GM21360 (cell line): ENCODE measurements around the gene NIPAL4.
A peak's percentile ranks its signal among the peaks of the same experiment; 100 is the strongest.

Experiments
- ATAC-seq: cut with Tn5 transposase; IDR thresholded peaks from one replicate; pipeline ENCODE4 v1.9.1; 2021; ENCODE audit warnings: mild to moderate bottlenecking, moderate library complexity; ENCODE audit not compliant: unreplicated experiment

The NIPAL4 gene

DNA sequence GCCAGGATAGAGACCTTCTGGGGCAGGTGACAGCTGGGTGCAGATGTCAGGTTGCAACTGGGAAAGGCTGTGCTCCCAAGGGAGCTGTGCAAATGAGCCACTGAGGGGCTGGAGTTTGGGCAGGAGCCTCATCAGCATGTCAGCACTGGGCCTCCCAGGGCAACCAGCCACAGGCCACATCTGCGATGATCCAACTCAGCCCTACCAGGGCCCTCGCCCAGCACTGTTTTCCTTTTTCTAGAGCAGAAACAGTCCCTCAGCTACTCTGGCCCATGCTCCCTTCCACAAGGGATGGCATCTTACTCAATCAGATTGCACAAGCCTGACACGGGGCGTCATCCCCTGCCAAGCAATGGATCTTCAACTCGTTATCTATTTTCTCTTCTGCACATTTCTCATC lies 24.8 kb downstream of the NIPAL4 start:
- ATAC-seq = no peak

DNA sequence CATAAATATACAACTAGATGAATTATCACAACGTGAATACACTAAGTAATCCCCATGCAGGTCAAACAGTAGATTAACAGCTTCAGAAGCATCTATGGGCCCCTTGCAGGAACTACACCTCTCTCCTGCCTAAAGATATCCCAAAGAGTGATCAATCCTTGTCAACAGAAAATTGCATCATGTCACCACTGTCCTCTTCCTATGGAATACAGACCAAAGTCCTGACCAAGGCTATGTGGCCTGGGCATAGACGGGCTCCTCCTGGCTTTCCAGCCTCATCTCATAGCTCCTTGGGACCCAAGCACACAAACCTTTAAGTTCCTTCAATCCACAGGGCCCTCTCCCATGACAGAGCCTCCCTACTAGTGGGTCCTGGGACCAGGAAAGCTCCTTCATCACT lies 25.3 kb downstream of the NIPAL4 start:
- no peak for ATAC-seq

DNA sequence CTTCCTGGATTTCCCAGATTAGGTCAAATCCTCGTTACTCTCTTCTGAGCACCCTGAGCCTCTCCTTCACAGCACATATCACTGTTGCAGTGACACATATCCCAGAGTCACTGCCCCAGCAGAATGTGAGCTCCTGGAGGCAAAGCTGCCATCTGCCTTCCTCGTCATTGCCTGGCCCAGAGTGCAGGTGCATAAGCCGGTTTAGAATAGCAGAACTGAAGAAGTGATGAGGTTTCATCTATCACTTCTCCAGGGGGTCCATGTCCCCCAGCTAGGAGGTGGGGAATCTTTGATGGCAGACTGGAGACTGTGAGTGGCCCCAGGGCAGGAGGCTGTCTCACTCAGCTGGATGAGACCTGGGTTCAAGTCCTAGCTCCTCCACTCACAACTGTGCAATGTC lies 25.8 kb downstream of the NIPAL4 start:
- ATAC-seq = no peak

DNA sequence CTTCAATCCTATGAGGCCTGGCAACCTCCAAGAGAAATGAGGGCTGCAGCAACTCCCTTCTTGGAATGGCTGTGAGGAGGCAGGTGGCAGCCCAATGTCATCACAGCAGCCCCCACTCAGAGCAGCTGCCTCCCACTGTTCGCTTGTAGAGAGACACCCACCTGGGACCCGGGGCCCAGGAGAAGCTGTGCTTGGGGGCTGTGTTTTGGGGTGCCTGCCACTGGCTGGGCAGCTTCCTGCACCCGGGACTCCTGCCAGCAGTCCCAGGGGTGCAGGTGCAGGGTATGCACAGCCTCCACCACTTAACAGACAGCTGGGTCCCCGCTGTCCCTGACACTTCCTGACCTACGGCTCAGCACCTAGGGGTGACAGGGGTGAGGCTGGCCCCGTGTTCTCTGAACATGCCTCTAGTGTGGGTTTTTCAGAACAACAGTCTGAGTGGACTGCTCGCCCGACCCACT lies 26.2 kb downstream of the NIPAL4 start:
- ATAC-seq = no peak

DNA sequence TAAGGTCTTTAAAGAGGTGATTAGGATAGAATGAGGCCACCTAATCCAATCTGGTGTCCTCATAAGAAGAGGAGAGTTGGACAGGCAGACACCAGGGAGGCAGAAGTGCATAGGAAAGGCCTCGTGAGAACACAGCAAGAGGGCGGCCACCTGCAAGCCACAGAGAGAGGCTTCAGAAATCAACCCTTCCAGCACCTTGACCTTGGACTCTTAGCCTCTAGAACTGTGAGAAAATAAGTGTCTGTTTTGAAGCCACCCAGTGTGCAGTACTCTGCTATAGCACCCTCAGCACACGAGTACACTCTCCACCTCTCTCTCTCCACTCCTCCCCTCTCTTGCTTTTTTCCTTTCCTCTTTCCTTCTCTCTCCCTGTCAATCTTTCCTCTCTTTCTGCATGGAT lies 26.8 kb downstream of the NIPAL4 start:
- no peak for ATAC-seq

DNA sequence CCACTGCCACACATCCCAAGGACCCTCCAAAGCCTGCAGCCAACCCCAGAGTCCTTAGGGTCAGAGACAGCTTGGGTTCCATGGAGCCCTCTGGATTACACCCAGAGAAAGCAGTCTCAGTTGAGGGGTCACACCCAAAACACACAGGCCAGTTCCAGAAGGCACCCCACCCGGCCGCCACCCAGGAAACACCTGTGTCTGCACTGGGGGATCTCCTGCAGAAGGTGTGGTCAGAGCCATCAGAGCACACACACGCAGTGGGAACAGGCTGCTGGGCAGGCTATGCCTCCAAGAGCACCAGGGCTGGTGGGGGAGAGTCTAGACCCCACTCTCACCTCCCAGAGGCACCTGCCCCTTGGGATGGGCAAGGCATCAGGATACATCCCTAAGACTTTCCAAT lies 27.3 kb downstream of the NIPAL4 start:
- no peak for ATAC-seq

DNA sequence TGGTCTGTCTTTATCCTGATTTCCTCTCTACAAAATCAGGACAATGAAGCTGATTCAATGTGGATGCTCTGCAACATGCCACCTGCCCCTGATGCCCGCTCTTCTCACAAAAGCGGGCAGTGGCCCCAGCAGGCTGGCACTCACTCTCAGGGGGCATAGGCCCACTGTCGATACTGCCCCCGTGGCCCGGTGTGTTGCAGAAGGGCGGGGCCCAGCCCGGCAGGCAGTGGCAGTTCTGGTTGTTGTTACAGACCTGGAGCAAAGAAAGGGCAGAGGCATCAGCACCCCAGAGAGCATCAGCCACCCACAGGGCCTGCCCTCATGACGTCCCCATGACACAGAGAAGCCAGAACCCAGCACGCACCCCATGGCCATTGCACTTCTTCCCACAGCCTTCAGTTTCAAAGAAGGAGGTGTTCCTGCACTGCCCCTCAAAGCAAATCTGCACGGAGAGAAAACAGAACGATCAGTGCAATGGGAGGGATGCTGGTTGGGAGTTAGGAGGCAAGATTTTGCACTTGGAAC lies 31.5 kb downstream of the NIPAL4 start:
- no peak for ATAC-seq

DNA sequence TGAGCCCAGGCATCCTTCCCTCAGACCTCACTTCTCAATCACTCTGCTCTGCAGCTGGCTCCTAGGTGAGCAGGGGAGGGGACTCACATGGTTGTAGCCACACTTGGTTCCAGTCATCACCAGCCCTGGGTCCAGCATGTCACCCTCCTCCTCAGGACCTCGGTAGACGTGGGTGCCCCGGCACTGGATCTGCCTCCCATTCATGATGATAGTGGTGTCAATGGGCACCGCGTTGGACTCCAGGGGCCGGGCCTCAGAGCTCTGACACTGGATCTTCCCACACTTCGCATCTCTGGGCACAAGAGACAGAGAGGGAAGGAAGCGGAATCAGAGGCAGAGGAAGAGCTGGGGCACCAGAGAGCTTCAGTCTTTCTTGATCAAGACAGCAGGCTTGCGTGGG lies 32.9 kb downstream of the NIPAL4 start:
- ATAC-seq = no peak

DNA sequence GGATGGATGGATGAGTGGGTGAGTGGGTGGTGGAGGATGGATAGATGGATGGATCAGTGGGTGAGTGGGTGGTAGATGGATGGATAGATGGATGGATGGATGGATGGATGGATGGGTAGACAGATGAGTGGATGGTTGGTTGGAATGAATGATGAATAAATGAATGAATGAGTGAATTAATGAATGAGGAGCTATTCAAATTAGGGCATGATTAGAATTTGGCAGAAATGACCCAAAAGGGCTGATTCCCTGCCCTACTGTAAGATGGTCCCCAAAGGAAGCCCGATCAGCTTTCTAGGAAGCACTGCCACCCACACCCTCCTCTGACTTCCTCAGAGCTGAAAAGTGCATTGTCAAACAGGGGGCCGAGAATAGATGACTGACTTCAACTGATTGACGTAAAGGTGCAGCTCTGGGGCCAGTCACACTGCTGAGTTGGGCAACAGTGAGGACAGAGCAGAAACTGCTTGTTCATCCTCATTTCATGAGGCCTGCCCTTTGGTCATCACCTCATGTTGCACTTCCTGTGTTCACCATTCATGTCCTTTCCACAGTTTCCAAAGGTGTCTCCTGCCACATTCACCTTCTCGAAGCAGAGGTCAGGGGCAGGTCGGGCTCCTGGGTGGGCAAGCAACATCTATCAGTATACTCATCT lies 34.3 kb downstream of the NIPAL4 start:
- peak; percentile 49 for ATAC-seq

DNA sequence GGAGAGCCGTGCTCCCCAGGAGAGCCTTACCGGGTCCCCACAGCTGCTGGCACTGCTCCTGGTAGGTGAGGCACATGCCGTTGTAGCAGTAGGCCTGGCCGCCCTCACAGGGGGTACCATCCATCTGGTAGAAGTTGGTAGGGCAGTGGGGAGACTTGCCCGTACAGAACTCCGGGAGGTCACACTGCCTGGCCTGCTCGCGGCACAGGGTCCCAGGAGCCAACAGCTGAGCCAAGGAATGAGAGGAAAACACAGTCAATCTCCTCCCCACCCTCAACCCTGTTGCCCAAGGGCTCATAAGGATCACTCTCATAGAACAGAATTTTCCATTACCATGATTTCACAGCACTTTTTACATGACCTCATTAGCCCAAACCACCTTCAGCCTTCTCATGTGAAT lies 36.9 kb downstream of the NIPAL4 start:
- no peak for ATAC-seq

DNA sequence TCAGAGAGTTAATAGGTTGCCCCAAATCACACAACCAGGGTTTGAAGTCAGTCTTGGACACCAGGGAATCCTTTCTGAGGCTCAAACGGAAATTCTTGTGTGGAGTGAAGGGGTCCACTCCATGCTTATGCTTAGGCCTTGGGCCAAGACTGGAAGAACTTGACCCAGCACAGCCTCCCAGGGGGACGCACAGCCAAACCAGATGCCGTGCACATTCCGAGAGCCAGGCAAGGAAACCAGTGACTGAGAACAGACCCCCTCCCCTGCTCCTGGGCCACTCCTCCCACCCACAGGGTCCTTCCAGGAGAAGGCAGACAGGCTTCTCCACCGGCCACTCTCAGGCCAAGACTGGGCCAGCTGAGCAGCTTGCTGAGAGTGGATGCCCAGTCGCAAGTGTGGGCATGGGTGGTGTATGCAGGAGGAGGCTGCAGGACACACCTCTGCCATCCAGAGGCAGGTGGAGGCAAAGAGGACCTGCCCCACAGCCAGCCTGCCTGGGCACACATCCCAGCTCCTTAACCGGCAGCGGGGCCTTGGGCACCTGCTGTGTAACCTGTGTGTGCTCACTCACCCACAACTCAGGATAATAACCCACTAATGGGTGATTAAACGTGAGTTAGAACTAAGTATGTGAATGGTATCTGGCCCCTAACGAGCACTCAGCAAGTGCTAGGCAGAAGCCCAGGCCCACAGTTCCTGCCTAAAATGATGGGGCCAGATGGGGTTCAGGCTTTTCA lies 38.0 kb downstream of the NIPAL4 start:
- no peak for ATAC-seq

DNA sequence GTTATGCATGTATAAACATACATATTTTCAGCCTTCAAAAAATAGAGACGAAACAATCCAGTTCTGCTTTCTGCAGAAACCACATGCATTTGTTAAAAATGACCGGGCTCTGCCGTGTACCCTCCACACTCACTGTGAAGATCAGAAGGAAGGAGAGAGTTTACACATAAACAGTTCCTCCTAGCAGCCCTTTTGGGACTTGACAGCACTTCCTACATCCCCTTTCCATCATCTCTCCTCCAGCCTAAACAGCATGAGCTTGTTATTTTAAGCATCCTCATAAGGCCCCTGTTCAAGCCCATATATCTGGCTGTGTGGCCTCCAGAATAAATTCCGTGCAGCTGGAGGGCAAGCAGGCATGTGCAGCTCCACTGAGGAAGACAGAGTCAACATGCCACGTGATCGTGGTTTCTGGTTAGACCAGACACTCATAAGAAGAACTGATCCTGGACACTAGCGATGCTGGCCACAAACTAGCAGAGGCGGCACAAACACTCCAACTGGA lies 42.2 kb downstream of the NIPAL4 start:
- ATAC-seq = peak; percentile 76

DNA sequence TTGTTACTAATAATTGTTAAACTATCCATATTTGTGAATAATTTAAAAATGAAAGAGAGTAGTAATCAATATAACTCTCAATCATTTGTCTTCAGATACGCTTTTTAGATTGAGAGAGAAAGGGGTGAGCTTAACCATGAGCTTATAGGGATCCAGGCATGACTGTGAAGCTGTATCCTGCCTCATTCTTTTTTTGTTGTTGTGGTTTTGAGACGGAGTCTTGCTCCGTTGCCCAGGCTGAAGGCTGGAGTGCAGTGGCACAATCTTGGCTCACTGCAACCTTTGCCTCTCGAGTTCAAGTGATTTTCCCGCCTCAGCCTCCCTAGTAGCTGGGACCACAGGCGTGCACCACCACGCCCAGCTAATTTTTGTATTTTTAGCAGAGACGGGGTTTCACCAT lies 44.0 kb downstream of the NIPAL4 start:
- ATAC-seq = no peak

DNA sequence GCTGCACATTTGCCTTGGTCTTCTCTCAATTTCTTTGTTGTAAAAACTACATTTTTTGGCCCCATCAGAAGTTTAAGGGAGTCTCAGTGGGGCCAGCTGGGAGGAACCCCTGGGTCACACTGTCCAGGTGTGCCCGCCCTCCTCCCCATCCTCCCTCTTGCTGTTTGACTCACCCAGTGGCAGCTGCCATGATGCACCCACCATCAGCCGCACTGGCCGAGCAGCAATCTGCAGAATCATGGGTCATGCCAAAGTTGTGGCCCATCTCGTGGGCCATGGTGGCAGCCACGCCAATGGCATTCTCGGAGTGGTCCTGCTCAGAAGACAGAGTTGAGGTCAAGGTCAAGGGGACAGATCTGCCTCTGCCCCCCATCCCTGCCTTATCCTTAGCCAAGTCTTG lies 45.5 kb downstream of the NIPAL4 start:
- no peak for ATAC-seq

DNA sequence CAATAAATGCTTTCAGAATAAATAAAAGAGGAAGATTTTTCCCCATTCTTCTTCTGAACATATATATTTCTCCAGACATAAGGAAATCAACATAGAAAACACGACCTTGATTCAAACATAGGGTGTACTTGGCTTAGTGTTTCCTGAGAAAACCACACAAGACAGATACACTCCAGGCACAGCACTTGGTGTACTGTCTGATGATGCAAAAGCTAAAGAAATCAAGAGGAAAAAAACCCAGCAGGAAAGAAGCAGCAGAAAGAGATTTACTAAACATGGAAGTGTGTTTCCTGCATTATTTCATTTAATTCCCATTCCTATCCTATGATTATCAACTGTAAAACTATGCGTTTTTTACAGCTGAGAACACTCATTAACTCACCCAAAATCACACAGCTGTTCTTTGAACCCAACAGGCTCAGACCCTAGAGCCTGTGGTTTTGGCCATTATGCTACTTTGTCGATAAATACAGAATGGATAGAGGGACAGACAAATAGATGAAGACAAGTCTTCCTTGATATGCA lies 46.1 kb downstream of the NIPAL4 start:
- no peak for ATAC-seq

DNA sequence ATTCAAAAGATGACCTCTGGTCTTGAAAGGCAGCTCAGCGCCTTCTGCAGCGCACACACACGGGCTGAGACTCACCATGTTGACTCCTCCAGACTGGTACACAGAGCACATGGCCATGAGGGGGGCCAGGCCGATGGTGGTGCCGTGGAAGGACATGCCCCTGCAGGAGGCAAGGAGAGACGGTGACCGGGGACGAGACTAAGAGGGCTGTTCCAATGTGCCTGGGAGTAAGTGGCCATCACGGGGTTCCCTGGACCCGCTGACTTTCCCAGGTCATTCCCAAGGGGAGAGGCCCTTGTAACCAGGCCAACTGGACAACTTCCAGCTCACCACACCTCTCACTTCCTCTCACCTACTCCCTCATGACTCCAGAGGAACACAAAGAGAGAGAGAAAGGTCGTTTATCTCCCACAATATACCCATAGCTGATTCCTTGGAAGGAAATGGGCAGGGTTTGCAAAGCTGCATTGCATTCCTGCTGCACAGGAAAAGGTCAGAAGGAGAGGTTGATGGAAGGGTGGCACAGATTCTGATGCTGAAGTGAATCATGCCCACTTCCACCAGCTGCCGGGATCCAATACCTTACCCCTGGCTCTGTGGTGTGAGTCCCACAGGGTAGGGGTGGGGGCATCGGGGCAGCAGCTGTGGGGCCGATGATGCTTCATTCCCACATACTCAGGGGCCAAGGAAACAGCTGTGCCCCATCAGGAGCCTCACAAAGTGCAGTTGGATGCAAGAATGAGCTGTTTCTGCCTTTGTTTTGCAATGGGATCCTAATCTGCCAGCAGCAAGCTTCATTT lies 47.2 kb downstream of the NIPAL4 start:
- ATAC-seq = no peak

DNA sequence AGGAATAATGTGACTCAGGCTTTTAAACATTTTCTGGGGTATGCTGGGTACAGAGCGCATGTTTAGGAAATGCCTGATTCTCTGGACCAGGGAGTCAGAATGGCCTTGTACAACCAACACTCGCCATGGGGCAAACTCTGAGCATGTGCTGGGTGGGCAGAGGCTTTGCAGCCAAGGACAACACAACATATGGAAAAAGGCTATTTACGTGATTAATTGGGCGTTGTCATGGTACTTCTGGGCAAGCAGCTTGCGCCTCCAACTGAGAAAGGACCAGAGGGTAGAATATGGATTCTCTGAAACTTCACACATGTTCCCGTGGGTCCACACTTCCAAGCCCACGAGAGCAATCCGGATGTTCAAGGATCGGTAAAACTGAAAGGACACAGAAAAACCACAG lies 49.1 kb downstream of the NIPAL4 start:
- ATAC-seq = no peak

DNA sequence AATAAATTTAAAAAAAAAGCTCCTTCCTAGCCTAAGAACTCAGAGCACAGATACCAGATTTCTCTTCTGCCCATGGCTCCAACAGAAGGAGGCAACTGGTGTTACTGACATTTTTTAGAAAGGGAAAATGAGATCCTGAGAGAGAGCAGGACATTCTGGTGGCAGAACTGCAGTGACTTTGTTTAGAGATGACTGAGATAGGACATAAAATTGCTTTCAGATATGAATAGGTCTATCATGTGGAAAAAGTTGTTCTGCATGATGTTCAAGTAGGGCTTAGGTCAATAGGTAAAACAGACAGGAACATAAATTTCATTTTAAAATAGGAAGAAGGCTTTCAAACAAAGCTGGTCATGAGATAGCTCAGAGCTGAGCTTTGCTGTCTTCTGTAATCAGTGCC lies 49.6 kb downstream of the NIPAL4 start:
- no peak for ATAC-seq

DNA sequence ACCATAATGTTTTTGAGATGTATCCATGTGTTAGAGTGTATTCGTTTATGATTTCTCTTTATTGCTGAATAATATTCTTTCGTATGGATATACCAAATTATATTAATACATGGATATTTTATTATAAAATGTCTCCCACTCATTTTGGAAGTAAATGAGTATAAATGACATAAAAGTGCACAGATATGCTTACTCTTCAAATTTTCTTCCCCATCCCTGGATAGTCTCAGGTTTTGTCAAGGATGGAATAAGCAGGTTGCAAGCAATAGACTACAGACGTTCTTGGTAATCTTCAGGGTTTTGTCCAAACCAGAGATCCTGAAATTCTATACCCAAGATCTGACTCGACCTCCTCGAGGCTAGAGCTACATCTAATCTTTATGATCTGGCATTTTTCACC lies 50.7 kb downstream of the NIPAL4 start:
- ATAC-seq = no peak

DNA sequence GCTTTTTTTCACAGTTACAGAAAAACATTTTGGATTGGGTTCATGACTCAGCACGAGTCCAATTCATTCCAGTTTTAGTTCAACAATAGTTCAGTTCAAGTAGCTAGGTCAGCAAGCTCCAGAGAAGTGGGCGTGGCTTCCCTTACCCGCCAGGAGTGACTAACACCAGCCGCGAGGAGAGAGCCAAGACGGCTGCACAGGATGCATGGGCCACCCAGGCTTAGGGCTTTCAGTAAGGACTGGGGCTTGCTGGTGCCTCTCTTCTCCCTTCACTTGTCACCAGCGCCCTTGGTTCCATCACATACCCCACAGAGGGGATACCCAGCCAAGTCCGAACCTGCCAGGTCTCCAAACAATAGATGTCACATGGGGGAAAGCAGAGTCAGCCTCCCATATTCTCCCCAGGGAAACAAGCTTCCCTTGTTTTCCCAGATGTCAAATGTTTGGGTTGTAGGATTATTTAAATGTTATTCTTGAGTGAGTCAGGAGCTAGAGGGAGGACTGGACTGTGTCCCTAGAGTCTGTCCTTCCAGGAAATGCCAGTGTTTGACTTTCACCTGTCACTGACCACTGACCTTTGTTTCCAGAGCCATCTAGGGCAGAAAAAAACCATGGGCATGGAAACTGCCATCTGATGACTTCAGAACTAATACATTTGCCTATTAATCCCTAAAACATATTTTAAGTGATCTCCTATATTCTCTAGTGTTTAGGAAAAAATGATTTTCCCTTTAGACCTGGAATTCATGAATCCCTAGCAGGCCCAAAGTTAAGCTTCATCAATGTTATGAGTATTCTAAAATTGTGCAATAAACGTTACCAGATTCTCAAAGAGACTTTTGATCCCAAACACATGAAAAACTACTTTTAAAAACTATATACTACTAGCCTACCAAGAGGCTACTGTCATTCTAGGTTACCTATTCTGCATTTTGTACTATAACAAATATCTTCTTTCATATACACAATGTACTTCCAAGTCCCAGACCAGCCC lies 51.9 kb downstream of the NIPAL4 start:
- ATAC-seq = no peak
